K562 (cell line): ENCODE data around the gene DEPP1. TPM values are rescaled to one million over a fixed set of nuclear protein-coding genes. Genes with fewer than 3 reads are reported as not detected.

ENCODE experiments used
- ATAC-seq: fragments of 200-7000 bp; cut with Tn5 transposase; 3 replicates; pipeline ENCODE4 v1.9.1; 2020; ENCODE audit warnings: moderate library complexity
- BruUV-seq: library from RNA; stranded (reverse); fragments of 400-500 nt; replicated peaks from 2 replicates; lab custom pipeline; 2021; lab: Mats Ljungman, UMichigan
- CTCF ChIA-PET: fragments of 300-600 bp; formaldehyde crosslinking; extraction: SDS; loops from one replicate; lab custom pipeline; 2021; ENCODE audit warnings: low intra/inter-chr PET ratio; lab: Yijun Ruan, JAX
- POLR2A ChIA-PET: fragments of 300-600, 350-650 bp; sonication (Branson Sonifier 250); formaldehyde crosslinking; extraction: SDS; loops from one replicate; lab custom pipeline; 2021; ENCODE audit warnings: antibody characterized with exemption, inconsistent platforms; lab: Yijun Ruan, JAX
- DNase-seq, 4 experiments: peaks; one replicate each; pipeline versions ENCODE4 v3.0.0 to v3.0.0-alpha.2; 2011 to 2018; ENCODE audit warnings: low spot score in 3 of 4, mixed read lengths in 3 of 4; ENCODE audit errors: extremely low read depth in 1 of 4
- FAIRE-seq: peaks from 2 replicates; lab custom pipeline; 2011; peaks lifted over from hg19 to GRCh38; lab: Jason Lieb, UNC
- H2AFZ ChIP-seq: 2 replicates; pipeline ENCODE4 v1.6.0; 2011; ENCODE audit warnings: low read depth, low read length, control low read depth, inconsistent platforms
- H3K27ac ChIP-seq: fragments of 200-600 bp; 3 replicates; pipeline ENCODE4 v1.8.0; 2011; ENCODE audit warnings: low read depth, mild to moderate bottlenecking, control low read depth, inconsistent platforms, low read length, moderate library complexity, mixed read lengths; ENCODE audit errors: extremely low read depth
- H3K27me3 ChIP-seq, 2 experiments: fragments of 300-600 bp in 1 of 2; 2 replicates in 1 of 2; 3 replicates in 1 of 2; pipeline versions ENCODE4 v1.6.0 to v1.8.0; 2011; ENCODE audit warnings: inconsistent platforms in 2 of 2, low read length in 2 of 2, mild to moderate bottlenecking in 1 of 2, mixed read lengths in 1 of 2, moderate library complexity in 1 of 2; ENCODE audit not compliant: control insufficient read depth in 2 of 2, insufficient read depth in 2 of 2
- H3K36me3 ChIP-seq: fragments of 300-600 bp; 3 replicates; pipeline ENCODE4 v1.8.0; 2011; ENCODE audit warnings: mild to moderate bottlenecking, low read length, inconsistent platforms; ENCODE audit not compliant: control insufficient read depth, insufficient read depth
- H3K4me1 ChIP-seq, 2 experiments: fragments of 200-600 bp in 1 of 2; replicated peaks in 1 of 2; 2 replicates in 1 of 2; 3 replicates in 1 of 2; pipeline versions ENCODE4 v1.5.1 to v1.8.0; 2011; ENCODE audit warnings: inconsistent platforms in 2 of 2, low read length in 2 of 2, mild to moderate bottlenecking in 1 of 2, mixed read lengths in 1 of 2, moderate library complexity in 1 of 2; ENCODE audit not compliant: control insufficient read depth in 2 of 2, insufficient read depth in 2 of 2
- H3K4me2 ChIP-seq: 2 replicates; pipeline ENCODE4 v1.6.1; 2011; ENCODE audit warnings: low read length, control low read depth, inconsistent platforms, mixed read lengths; ENCODE audit not compliant: insufficient read depth
- H3K4me3 ChIP-seq: fragments of 200-600 bp; sonication (generic), shearing (Covaris generic); 2 replicates; pipeline ENCODE4 v1.5.1; 2016; ENCODE audit warnings: control low read depth, inconsistent platforms
- H3K79me2 ChIP-seq: fragments of 200-600 bp; 3 replicates; pipeline ENCODE4 v1.8.0; 2011; ENCODE audit warnings: low read length, inconsistent platforms; ENCODE audit not compliant: control insufficient read depth, insufficient read depth
- H3K9ac ChIP-seq, 2 experiments: 2 replicates each; pipeline versions ENCODE4 v1.6.0 to v1.6.1; 2011; ENCODE audit warnings: low read depth in 2 of 2, low read length in 2 of 2, control low read depth in 1 of 2, inconsistent platforms in 1 of 2, mild to moderate bottlenecking in 1 of 2, mixed read lengths in 1 of 2; ENCODE audit not compliant: insufficient read depth in 1 of 2
- H3K9me1 ChIP-seq: one replicate; pipeline ENCODE4 v1.6.0; 2011; ENCODE audit warnings: inconsistent platforms, mild to moderate bottlenecking, low read length, moderate library complexity; ENCODE audit not compliant: control insufficient read depth, insufficient read depth
- H3K9me3 ChIP-seq: replicated peaks from 2 replicates; pipeline ENCODE4 v1.5.1; 2011; ENCODE audit warnings: low read depth, low read length, inconsistent platforms; ENCODE audit not compliant: control insufficient read depth, insufficient read depth
- H4K20me1 ChIP-seq: replicated peaks from 2 replicates; pipeline ENCODE4 v1.6.1; 2011; ENCODE audit warnings: low read length, inconsistent platforms, mixed read lengths; ENCODE audit not compliant: control insufficient read depth, insufficient read depth
- ASH1L ChIP-seq: fragments of 450-650 bp; IDR thresholded peaks from 2 replicates; pipeline ENCODE4 v1.6.1; 2018; ENCODE audit warnings: borderline replicate concordance, mild to moderate bottlenecking, low read depth; ENCODE audit not compliant: partially characterized antibody
- CREM ChIP-seq: IDR thresholded peaks from 2 replicates; pipeline ENCODE4 v1.6.1; 2014; ENCODE audit warnings: antibody characterized with exemption, low read depth
- ETV5 ChIP-seq: sonication (generic); formaldehyde crosslinking; IDR thresholded peaks from 2 replicates; pipeline ENCODE4 v1.4.0; 2020; ENCODE audit warnings: low read depth, mild to moderate bottlenecking, missing genetic modification reagents
- GTF3C2 ChIP-seq: IDR thresholded peaks from 3 replicates; pipeline ENCODE4 v1.6.1; 2011; ENCODE audit warnings: borderline replicate concordance, mild to moderate bottlenecking, moderate library complexity; ENCODE audit not compliant: insufficient read length; ENCODE audit errors: extremely low read depth
- HNRNPK ChIP-seq: fragments of 200-400 bp; formaldehyde crosslinking; IDR thresholded peaks from one replicate; pipeline ENCODE4 v1.6.1; 2018; ENCODE audit warnings: mild to moderate bottlenecking, low read depth, low read length; ENCODE audit not compliant: poor library complexity, severe bottlenecking
- IRF9 ChIP-seq: fragments of 450-650 bp; IDR thresholded peaks from 2 replicates; pipeline ENCODE4 v1.6.1; 2016; ENCODE audit warnings: missing biosample characterization, missing genetic modification characterization
- MBD1 ChIP-seq: fragments of 250-450 bp; sonication (Bioruptor Pico); IDR thresholded peaks from 2 replicates; pipeline ENCODE4 v1.8.0; 2022; ENCODE audit warnings: inconsistent platforms
- MIER1 ChIP-seq: fragments of 450-650 bp; IDR thresholded peaks from 2 replicates; pipeline ENCODE4 v1.6.1; 2016; ENCODE audit warnings: antibody characterized with exemption, mild to moderate bottlenecking, low read depth
- NCOA2 ChIP-seq, 2 experiments: fragments of 450-650 bp; IDR thresholded peaks; 2 replicates each; pipeline ENCODE4 v1.6.1; 2018; ENCODE audit warnings: mild to moderate bottlenecking in 2 of 2, moderate library complexity in 1 of 2; ENCODE audit not compliant: partially characterized antibody in 2 of 2
- PBX2 ChIP-seq, 2 experiments: IDR thresholded peaks in 1 of 2; conservative IDR thresholded peaks in 1 of 2; 2 replicates each; pipeline ENCODE4 v1.6.1; 2016; ENCODE audit warnings: low read depth in 2 of 2, mild to moderate bottlenecking in 1 of 2, missing compliant biosample characterization in 1 of 2, missing genetic modification characterization in 1 of 2, moderate library complexity in 1 of 2
- PHB ChIP-seq: fragments of 250-450 bp; sonication (Bioruptor Pico); IDR thresholded peaks from 2 replicates; pipeline ENCODE4 v1.5.0; 2021
- ZBTB17 ChIP-seq: fragments of 450-650 bp; formaldehyde crosslinking; IDR thresholded peaks from 2 replicates; pipeline ENCODE4 v1.4.0; 2020; ENCODE audit warnings: mild to moderate bottlenecking
- WGBS: fragments of 100-300 bp; shearing (Covaris generic); methylation state at CpG from one replicate; pipeline ENCODE4 v1.1.6; 2016; ENCODE audit warnings: low coverage, mixed read lengths; ENCODE audit not compliant: insufficient coverage; ENCODE audit errors: missing lambda C conversion rate; 5-methylcytosine and 5-hydroxymethylcytosine counted together
- in situ Hi-C: fragments of 300-500 bp; cut with MboI; formaldehyde crosslinking; loops from 4 replicates; pipeline ENCODE4 v1.15.0; 2018; ENCODE audit warnings: inconsistent platforms, mixed read lengths
- intact Hi-C: fragments of 100-400 bp; cut with micrococcal nuclease; formaldehyde crosslinking; loops from 2 replicates; pipeline ENCODE4 v1.14.2; 2022
- polyA plus RNA-seq, 8 experiments: library from polyadenylated mRNA; depleted of rRNA in 4 of 8; stranded (reverse) in 5 of 8; unstranded in 3 of 8; fragments of >200 nt; fragmentation: Nextera tagmentation in 2 of 8; fragmentation: Illumina TruSeq in 1 of 8; extraction: Ambion mirVana in 2 of 8; extraction: Trizol in 1 of 8; gene quantifications; 2 replicates each; pipeline versions ENCODE4 v1.2.1 to v1.2.3, GENCODE V29; 2011 to 2014; ENCODE audit warnings: inconsistent platforms in 1 of 8, missing spikeins in 1 of 8
- total RNA-seq, 7 experiments: library from RNA; depleted of rRNA in 6 of 7; stranded (reverse); fragments of >200 nt in 6 of 7; fragmentation: Illumina TruSeq in 2 of 7; extraction: Trizol in 2 of 7; gene quantifications; 2 replicates each; pipeline versions ENCODE4 v1.2.1 to v1.2.3, GENCODE V29; 2011 to 2021; ENCODE audit warnings: low replicate concordance in 1 of 7

Gene DEPP1
- total and polyA plus RNA-seq, 9 of the 15 experiments (the other 6 are each of a cell fraction or from before 2014, with no cell fraction given), result 0.04 to 0.54 (median 0.20) TPM; not detected in 1

GRCh38 chr10:44956226-44956625 is 22.4 kb downstream of the DEPP1 start:
- Histone ChIP-seq H3K9ac (no peak overlapping the region), H3K9me1 (peaks cover 4% of the 10 kb centered on the region), H3K27me3 (peaks cover 19 to 26% of the 10 kb centered on the region in 2 experiments; a peak in 4 of 5 replicates), H3K79me2 (no peaks in the 10 kb centered on the region), H2AFZ (no peak overlapping the region), H3K4me3 (no peak overlapping the region), H3K36me3 (no peaks in the 10 kb centered on the region), H3K4me2 (no peak overlapping the region), H3K4me1 (peaks cover 8 to 11% of the 10 kb centered on the region in 2 experiments; a peak in 4 of 5 replicates), H4K20me1 (peaks cover 8% of the 10 kb centered on the region; the same call in 1 of the 2 replicates), H3K27ac (no peak overlapping the region), H3K9me3 (no peaks in the 10 kb centered on the region)
- no TSS peak for BruUV-seq
- in situ Hi-C loops (no loop called here), intact Hi-C loops (no loop called here)
- DNase-seq (no peak), FAIRE-seq (no peak), ATAC-seq (no peak)
- ChIA-PET POLR2A (no interaction called here), CTCF (no interaction called here)
- 6% methylated on average over 4 of the region's 4 CpGs for WGBS
- TF ChIP-seq PHB (CRISPR knock-in tag), result no peak
- TF ChIP-seq ETV5 (CRISPR knock-in tag), result no peak
- no peak for TF ChIP-seq CREM
- TF ChIP-seq MIER1, result no peak
- TF ChIP-seq NCOA2 (IDR thresholded peaks at IDR 0.05; ENCODE audit: partially characterized antibody in 2 of 2), result no peak
- TF ChIP-seq HNRNPK, result no peak
- TF ChIP-seq MBD1 (CRISPR knock-in tag), result no peak
- TF ChIP-seq ASH1L, result no peak
- no peak for TF ChIP-seq PBX2 (CRISPR knock-in tag; IDR thresholded peaks at IDR 0.05; ENCODE audit: low read depth)
- no peak for TF ChIP-seq PBX2 (tag; conservative IDR thresholded peaks at IDR 0.05; ENCODE audit: low read depth)
- TF ChIP-seq IRF9, result no peak
- no peak for TF ChIP-seq ZBTB17 (CRISPR knock-in tag)
- TF ChIP-seq GTF3C2, result no peak
